NCI-H460 (cell line): Measurements from ENCODE around the gene AP2A2. TPM values are rescaled to one million over a fixed set of nuclear protein-coding genes. Genes with fewer than 3 reads are reported as not detected.

ENCODE experiments used
- DNase-seq: peaks from one replicate; pipeline ENCODE4 v3.0.0-alpha.2; 2016; ENCODE audit warnings: low read depth; ENCODE audit errors: extremely low read depth
- total RNA-seq: library from RNA; depleted of rRNA; stranded (reverse); fragments of >200 nt; shearing (Covaris generic); gene quantifications from 2 replicates; pipeline ENCODE4 v1.2.3, GENCODE V29; 2014

The AP2A2 gene
- total RNA-seq, 1 experiment from 2014 or later = 25.1 TPM

- no peak for DNase-seq
Measured at GRCh38 chr11:992577-992976, 66.9 kb downstream of the AP2A2 start.

GRCh38 chr11:993632-994167 is 68.0 kb downstream of the AP2A2 start:
- no peak for DNase-seq

GRCh38 chr11:995044-995751 is 69.5 kb downstream of the AP2A2 start:
- DNase-seq = no peak

GRCh38 chr11:995752-996420 is 70.2 kb downstream of the AP2A2 start:
- DNase-seq = no peak

GRCh38 chr11:996681-997080 is 71.0 kb downstream of the AP2A2 start:
- no peak for DNase-seq

- DNase-seq = no peak
Measured at GRCh38 chr11:997907-998306, 72.2 kb downstream of the AP2A2 start.

GRCh38 chr11:999009-999408 is 73.3 kb downstream of the AP2A2 start:
- DNase-seq = no peak

- DNase-seq = no peak
Measured at GRCh38 chr11:1000357-1001278, 74.9 kb downstream of the AP2A2 start.

- no peak for DNase-seq
Measured at GRCh38 chr11:1001617-1002405, 76.1 kb downstream of the AP2A2 start.

- DNase-seq = no peak
Measured at GRCh38 chr11:1002406-1002984, 76.8 kb downstream of the AP2A2 start.

- DNase-seq = no peak
Measured at GRCh38 chr11:1003159-1003558, 77.5 kb downstream of the AP2A2 start.

- no peak for DNase-seq
Measured at GRCh38 chr11:1005928-1006327, 80.3 kb downstream of the AP2A2 start.

- no peak for DNase-seq
Measured at GRCh38 chr11:1006762-1007161, 81.1 kb downstream of the AP2A2 start.

GRCh38 chr11:1007279-1007678 is 81.6 kb downstream of the AP2A2 start:
- DNase-seq = no peak

- no peak for DNase-seq
Measured at GRCh38 chr11:1008001-1008802, 82.5 kb downstream of the AP2A2 start.

GRCh38 chr11:1008803-1009145 is 83.1 kb downstream of the AP2A2 start:
- no peak for DNase-seq

GRCh38 chr11:1009371-1009770 is 83.7 kb downstream of the AP2A2 start:
- DNase-seq = no peak

- DNase-seq = no peak
Measured at GRCh38 chr11:1009991-1010390, 84.3 kb downstream of the AP2A2 start.
